ENCODE results near the gene LETM1. TPM values are rescaled to one million over a fixed set of nuclear protein-coding genes. Genes with fewer than 3 reads are reported as not detected.

LETM1 gene
- total and polyA plus RNA-seq, 12 donors, result 20.7 to 117 (median 37.9) TPM

DNA sequence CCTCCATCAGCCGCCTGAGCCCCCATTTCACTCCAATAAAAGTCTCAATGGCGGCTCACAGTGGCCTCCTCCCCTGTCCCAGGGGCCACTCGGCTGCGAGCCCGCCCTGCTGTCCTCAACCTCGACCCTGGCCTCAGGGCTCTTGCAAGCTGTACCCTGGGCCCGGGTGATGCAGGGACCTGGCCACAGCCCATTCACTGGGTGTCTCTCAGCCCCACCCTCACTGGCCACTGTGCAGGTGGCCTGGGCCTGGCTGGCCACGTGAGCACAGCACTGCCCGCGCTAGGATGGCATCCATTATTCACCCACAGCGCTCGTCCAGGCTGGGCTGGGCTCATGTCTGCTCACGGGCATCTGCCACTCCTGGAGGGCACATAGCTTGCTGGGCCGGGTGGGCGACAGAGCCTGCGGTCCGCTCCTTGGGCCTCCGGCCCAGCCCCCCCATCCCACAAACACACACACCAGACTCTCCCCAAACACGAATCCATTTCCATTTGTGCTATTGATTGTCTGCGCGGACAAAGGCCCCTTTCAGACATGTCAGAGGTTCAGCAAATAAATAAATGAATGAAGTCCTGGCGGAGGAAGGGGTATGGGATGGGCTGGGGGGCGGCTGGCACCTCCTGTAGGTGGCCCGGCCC is 79.3 kb downstream of the LETM1 start:
- H3K36me3 ChIP-seq (replicated peaks in 1 of 2), result no peaks in the 10 kb centered on the region
- no peaks in the 10 kb centered on the region for H3K4me1 ChIP-seq (replicated peaks in 1 of 2)
- H3K9me3 ChIP-seq (replicated peaks in 1 of 3), result no peaks in the 10 kb centered on the region
- intact Hi-C loops (cut with DNase I), result no loop called here
- TF ChIP-seq POLR2A (IDR thresholded peaks at IDR 0.05), result no peak
- no peak for TF ChIP-seq CTCF (IDR thresholded peaks at IDR 0.05)
- H3K27ac ChIP-seq, result no peak overlapping the region
- H3K4me3 ChIP-seq, result no peak overlapping the region
- DNase-seq, result no peak
- H3K27me3 ChIP-seq, result no peaks in the 10 kb centered on the region
- 90 to 93% (median 91%) methylated on average over 15 to 24 of the region's 24 CpGs for WGBS, 4 donors

- no peak for DNase-seq
- Histone ChIP-seq H3K4me3 (no peak overlapping the region), H3K9me3 (replicated peaks in 1 of 3) (no peaks in the 10 kb centered on the region), H3K4me1 (replicated peaks in 1 of 2) (no peaks in the 10 kb centered on the region), H3K27me3 (no peaks in the 10 kb centered on the region), H3K27ac (no peak overlapping the region), H3K36me3 (replicated peaks in 1 of 2) (no peaks in the 10 kb centered on the region)
- intact Hi-C loops (cut with DNase I), result no loop called here
- TF ChIP-seq CTCF (IDR thresholded peaks at IDR 0.05) (no peak), POLR2A (IDR thresholded peaks at IDR 0.05) (no peak)
- 69 to 82% (median 78%) methylated on average over 8 to 23 of the region's 23 CpGs for WGBS, 4 donors
These were observed 80.0 kb downstream of the LETM1 start for GRCh38 chr4:1775731-1776500.

DNA sequence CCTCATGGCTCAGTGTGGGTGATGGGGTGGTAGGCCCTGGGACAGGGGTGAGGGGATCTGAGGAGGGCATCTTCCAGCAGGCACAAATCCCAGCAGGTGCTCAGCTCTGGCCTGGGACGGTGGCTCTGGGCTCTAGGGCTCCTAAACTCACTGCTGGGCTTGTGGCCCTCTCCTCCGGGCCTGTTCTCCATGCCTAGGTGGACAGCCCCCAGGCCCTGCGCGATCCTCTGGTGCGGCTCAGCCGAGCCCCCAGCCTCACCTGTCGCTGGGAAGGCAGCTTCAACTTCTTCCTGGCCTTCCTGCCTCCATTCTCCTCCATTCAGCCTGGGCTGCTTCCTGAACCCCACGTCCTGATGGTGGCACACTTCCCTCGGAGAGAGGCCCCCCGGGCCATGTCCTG is 82.2 kb downstream of the LETM1 start:
- 50 to 88% (median 86%) methylated on average over 1 to 10 of the region's 10 CpGs for WGBS, 4 donors

More for the DNA sequence above, 82.2 kb downstream of the LETM1 start:
- no peak for TF ChIP-seq POLR2A (IDR thresholded peaks at IDR 0.05)
- TF ChIP-seq CTCF (IDR thresholded peaks at IDR 0.05), result no peak
- intact Hi-C loops (cut with DNase I), result no loop called here
- no peaks in the 10 kb centered on the region for H3K9me3 ChIP-seq (replicated peaks in 1 of 3)
- no peaks in the 10 kb centered on the region for H3K4me1 ChIP-seq (replicated peaks in 1 of 2)
- H3K27me3 ChIP-seq, result no peaks in the 10 kb centered on the region
- no peaks in the 10 kb centered on the region for H3K36me3 ChIP-seq (replicated peaks in 1 of 2)
- H3K4me3 ChIP-seq, result no peak overlapping the region
- no peak overlapping the region for H3K27ac ChIP-seq
- DNase-seq, result no peak

Measured in adrenal gland (tissue), 12 donors.